HepG2 (cell line): Measurements from ENCODE around the gene BRK1. TPM values are rescaled to one million over a fixed set of nuclear protein-coding genes. Genes with fewer than 3 reads are reported as not detected.

ENCODE experiments used
- EHMT2 ChIP-seq: fragments of 200-600 bp; sonication (generic); IDR thresholded peaks from 2 replicates; pipeline ENCODE4 v1.7.0; 2017; ENCODE audit warnings: antibody characterized with exemption, low read depth, low read length, borderline replicate concordance
- ERF ChIP-seq: IDR thresholded peaks from 2 replicates; pipeline ENCODE4 v1.6.1; 2018; ENCODE audit warnings: missing biosample characterization, missing genetic modification reagents
- FOXA3 ChIP-seq: IDR thresholded peaks from 2 replicates; pipeline ENCODE4 v1.6.1; 2016; ENCODE audit warnings: missing genetic modification reagents, missing compliant biosample characterization
- HNF1B ChIP-seq: sonication (generic); formaldehyde crosslinking; IDR thresholded peaks from 2 replicates; pipeline ENCODE4 v1.5.1; 2020; ENCODE audit warnings: mild to moderate bottlenecking, moderate library complexity, missing genetic modification reagents
- MIER2 ChIP-seq: IDR thresholded peaks from 2 replicates; pipeline ENCODE4 v1.6.1; 2016; ENCODE audit warnings: missing biosample characterization, missing genetic modification reagents
- MYPOP ChIP-seq: sonication (generic); formaldehyde crosslinking; IDR thresholded peaks from 2 replicates; pipeline ENCODE4 v1.8.1; 2023; ENCODE audit warnings: mild to moderate bottlenecking, moderate library complexity, missing genetic modification reagents
- PRPF4 ChIP-seq: fragments of 200-400 bp; formaldehyde crosslinking; IDR thresholded peaks from 2 replicates; pipeline ENCODE4 v1.6.1; 2016; ENCODE audit warnings: low read length, low read depth; ENCODE audit not compliant: poor library complexity, severe bottlenecking
- SKIL ChIP-seq: sonication (generic); formaldehyde crosslinking; IDR thresholded peaks from 2 replicates; pipeline ENCODE4 v1.8.0; 2022; ENCODE audit warnings: missing genetic modification reagents, mild to moderate bottlenecking, moderate library complexity, borderline replicate concordance
- THRA ChIP-seq: sonication (generic); formaldehyde crosslinking; IDR thresholded peaks from 2 replicates; pipeline ENCODE4 v1.4.0; 2020; ENCODE audit warnings: missing genetic modification reagents, borderline replicate concordance
- UBTF ChIP-seq: sonication (generic); formaldehyde crosslinking; IDR thresholded peaks from 2 replicates; pipeline ENCODE4 v1.4.0; 2020; ENCODE audit warnings: mild to moderate bottlenecking, missing genetic modification reagents
- ZNF264 ChIP-seq: sonication (generic); formaldehyde crosslinking; IDR thresholded peaks from 2 replicates; pipeline ENCODE4 v1.4.0; 2020; ENCODE audit warnings: missing genetic modification reagents
- ZNF331 ChIP-seq: sonication (generic); formaldehyde crosslinking; IDR thresholded peaks from 2 replicates; pipeline ENCODE4 v1.4.0; 2020; ENCODE audit warnings: missing genetic modification reagents
- ZNF333 ChIP-seq: sonication (generic); formaldehyde crosslinking; IDR thresholded peaks from 2 replicates; pipeline ENCODE4 v1.4.0; 2020; ENCODE audit warnings: mild to moderate bottlenecking, missing genetic modification reagents, borderline replicate concordance
- ZNF468 ChIP-seq: sonication (generic); formaldehyde crosslinking; IDR thresholded peaks from 2 replicates; pipeline ENCODE4 v1.8.0; 2022; ENCODE audit warnings: mild to moderate bottlenecking, moderate library complexity, missing genetic modification reagents
- ZNF510 ChIP-seq: sonication (generic); formaldehyde crosslinking; IDR thresholded peaks from 2 replicates; pipeline ENCODE4 v1.4.0; 2020; ENCODE audit warnings: low read depth, mild to moderate bottlenecking, missing genetic modification reagents
- polyA plus RNA-seq, 8 experiments: library from polyadenylated mRNA; depleted of rRNA in 3 of 8; stranded (reverse) in 7 of 8; unstranded in 1 of 8; fragments of >200 nt; fragmentation: Illumina TruSeq in 4 of 8; extraction: Trizol in 4 of 8; gene quantifications; 2 replicates each; pipeline versions ENCODE4 v1.2.1 to v1.2.3, GENCODE V29; 2011 to 2016; ENCODE audit warnings: low read depth in 4 of 8, missing spikeins in 1 of 8, mixed read lengths in 1 of 8; ENCODE audit not compliant: insufficient read depth in 1 of 8
- total RNA-seq, 5 experiments: library from RNA; depleted of rRNA; stranded (reverse); fragments of >200 nt; fragmentation: Illumina TruSeq; extraction: Trizol; gene quantifications; 2 replicates each; pipeline ENCODE4 v1.2.3, GENCODE V29; 2016; ENCODE audit warnings: low read depth in 1 of 5

The BRK1 gene
- total and polyA plus RNA-seq, 2 of the 13 experiments (the other 11 are each of a cell fraction or from before 2014, with no cell fraction given): 118 to 155 TPM

- TF ChIP-seq FOXA3 (CRISPR knock-in tag): 0 out of 2 replicates have a peak, but pooled peaks have one; percentile 25
- TF ChIP-seq ZNF333: no peak
- TF ChIP-seq UBTF (CRISPR knock-in tag): peak; percentile 15; the same call in 1 of the 2 replicates
- peak; percentile 90 for TF ChIP-seq ZNF264 (CRISPR knock-in tag)
- TF ChIP-seq MIER2 (CRISPR knock-in tag): 0 out of 2 replicates have a peak, but pooled peaks have one; percentile 28
- no peak for TF ChIP-seq SKIL
- TF ChIP-seq ERF (CRISPR knock-in tag): peak; percentile 86
- no peak for TF ChIP-seq EHMT2
- TF ChIP-seq MYPOP (CRISPR knock-in tag): peak; percentile 32; the same call in 1 of the 2 replicates
- TF ChIP-seq THRA (CRISPR knock-in tag): peak; percentile 67
- TF ChIP-seq ZNF468 (CRISPR knock-in tag): no peak
- peak; percentile 65; the same call in 1 of the 2 replicates for TF ChIP-seq ZNF331 (CRISPR knock-in tag)
- TF ChIP-seq HNF1B: peak; percentile 69
- no peak for TF ChIP-seq PRPF4
- no peak for TF ChIP-seq ZNF510
These were observed at the start of gene BRK1 (continued) for GRCh38 chr3:10115326-10116137.
